GM10266 (cell line): Measurements from ENCODE around the gene PEX11G.

Experiments
- DNase-seq: peaks from one replicate; pipeline ENCODE4 v3.0.0; 2012; ENCODE audit errors: extremely low spot score
- TF ChIP-seq, protein P1 (sequence below): IDR thresholded peaks from 2 replicates; pipeline ENCODE4 v1.5.1; 2012; ENCODE audit warnings: mild to moderate bottlenecking, low read depth; ENCODE audit not compliant: control insufficient read depth, insufficient read depth; ENCODE audit errors: missing control alignments

PEX11G gene

DNA sequence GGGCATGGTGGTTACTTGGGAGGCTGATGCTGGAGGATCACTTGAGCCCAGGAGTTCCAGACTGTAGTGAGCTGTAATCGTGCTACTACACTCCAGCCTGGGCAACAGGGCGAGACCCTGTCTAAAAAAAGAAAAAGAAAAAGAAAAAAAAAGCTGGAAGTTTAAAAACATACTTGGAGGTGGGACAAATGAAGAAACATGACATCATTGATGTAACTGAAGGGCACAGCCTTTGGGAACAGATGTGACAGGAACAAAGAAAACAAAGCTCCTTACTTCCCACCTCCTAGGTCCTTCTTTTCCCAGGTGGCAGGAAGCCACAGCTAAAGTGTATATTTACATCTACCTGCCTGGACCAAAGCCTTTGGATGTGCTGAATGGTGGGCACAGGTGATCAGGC is 1.9 kb downstream of the PEX11G start:
- TF ChIP-seq, protein P1, sequence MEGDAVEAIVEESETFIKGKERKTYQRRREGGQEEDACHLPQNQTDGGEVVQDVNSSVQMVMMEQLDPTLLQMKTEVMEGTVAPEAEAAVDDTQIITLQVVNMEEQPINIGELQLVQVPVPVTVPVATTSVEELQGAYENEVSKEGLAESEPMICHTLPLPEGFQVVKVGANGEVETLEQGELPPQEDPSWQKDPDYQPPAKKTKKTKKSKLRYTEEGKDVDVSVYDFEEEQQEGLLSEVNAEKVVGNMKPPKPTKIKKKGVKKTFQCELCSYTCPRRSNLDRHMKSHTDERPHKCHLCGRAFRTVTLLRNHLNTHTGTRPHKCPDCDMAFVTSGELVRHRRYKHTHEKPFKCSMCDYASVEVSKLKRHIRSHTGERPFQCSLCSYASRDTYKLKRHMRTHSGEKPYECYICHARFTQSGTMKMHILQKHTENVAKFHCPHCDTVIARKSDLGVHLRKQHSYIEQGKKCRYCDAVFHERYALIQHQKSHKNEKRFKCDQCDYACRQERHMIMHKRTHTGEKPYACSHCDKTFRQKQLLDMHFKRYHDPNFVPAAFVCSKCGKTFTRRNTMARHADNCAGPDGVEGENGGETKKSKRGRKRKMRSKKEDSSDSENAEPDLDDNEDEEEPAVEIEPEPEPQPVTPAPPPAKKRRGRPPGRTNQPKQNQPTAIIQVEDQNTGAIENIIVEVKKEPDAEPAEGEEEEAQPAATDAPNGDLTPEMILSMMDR: no peak
- DNase-seq: no peak

DNA sequence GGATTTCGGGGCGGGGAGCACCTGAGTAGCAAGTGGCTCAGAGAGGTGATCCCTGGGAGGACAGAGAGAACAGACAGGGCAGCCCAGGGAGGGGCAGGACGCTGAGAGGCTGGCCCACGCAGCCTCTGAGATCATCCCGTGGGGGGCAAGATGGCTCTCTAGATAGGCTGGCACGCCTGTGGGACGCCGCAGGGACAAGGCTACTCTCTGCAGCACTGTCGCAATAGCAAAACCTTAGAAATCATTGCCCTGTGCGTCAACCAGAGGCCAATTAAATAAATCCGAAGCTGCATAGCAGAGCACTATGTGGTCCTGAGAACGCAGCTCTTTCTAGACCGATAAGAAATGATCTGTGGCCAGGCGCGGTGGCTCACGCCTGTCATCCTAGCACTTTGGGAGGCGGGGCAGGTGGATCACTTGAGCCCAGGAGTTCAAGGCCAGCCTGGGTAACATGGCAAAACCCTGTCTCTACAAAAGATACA is 5.1 kb downstream of the PEX11G start:
- no peak for DNase-seq

DNA sequence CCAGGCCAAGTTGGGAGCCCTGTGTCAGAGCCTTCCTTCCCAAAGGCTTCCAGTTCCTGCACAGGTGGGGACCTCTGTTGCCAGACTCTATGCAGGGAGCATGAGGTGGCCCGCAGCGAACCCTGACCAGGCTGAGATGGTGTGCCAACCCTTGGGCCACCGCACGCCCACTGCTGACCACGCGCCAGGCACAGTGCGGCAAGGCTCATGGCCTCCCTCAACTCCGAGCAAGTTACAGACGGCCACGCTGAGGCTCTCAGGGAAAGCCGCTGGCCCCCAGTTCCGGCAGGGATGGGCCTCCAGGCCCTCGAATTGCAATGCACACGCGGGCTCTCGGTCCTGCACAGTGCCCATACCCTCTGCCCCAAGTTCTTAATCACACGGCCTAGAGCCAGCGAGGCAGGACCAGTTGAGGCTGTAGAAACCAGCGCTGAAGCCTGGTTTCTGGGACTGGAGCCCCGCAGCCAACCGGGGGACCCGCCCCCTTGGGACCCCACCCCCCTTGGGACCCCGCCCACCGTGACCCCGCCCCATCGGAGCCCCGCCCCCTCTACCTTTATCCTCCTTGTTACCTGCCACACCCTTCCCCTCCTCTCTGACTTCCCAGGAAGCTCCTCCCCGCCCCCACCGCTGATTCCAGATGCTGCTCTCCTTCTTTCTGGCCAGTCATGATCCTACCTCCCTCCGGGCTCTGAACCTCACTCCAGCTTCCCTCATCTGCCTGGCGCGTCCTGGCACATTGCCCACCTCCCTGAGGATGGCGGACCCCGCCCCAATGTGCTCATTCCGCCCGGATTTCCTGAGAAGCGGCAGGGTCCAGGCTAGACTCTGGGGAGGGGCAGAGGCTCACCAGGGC is 6.0 kb downstream of the PEX11G start:
- DNase-seq: no peak
- TF ChIP-seq, protein P1: no peak

More for the DNA sequence above, 5.1 kb downstream of the PEX11G start:
- TF ChIP-seq, protein P1: no peak

DNA sequence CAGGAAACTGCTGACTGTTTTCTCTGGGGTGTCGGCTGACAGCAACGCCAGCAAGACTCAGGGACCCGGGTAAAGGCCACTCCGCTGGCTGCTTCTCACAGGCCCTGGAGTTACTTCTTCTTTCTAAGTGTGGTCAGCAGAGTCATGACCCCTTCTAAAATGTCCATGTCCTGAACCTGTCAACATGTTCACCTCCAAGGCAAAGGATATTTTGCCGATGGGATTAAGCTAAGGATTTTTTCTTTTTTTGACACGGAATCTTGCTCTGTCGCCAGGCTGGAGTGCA is 7.9 kb downstream of the PEX11G start:
- TF ChIP-seq, protein P1: no peak
- DNase-seq: no peak

DNA sequence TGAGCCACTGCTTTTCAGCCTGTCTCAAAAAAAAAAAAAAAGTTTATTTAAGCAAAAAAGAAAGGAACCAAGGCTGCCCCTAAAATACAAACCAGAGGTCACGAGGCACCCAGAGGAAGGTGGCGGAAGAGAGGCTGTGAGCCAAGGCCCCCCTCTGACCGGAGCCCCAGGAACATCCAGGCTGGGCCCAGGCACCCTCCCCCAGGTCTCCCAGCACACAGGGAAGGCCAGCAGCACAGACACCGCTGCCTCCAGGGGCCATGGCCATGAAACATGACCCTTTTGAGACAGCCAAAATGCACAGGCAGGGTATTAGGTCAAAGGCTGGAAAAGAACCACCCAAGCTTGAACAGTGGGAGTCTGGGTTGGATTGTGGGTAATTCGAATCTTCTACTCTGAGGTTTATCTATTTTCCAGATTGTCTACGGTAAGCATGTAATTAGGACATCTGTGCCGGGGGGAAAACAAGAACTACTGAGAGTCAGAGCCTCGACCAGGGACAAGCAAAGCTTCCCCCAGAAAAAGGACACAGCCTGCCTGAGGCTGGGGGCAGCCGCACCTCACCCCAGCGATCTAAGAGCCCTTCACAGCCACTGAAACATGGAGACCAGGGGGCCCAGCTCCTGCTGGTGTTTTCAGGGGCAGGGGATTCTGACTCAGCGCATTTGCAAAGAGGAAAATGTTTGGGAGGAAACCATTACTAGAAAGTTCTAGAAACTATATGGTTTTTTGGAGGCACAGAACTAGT is 8.4 kb downstream of the PEX11G start:
- DNase-seq: no peak
- TF ChIP-seq, protein P1: no peak

DNA sequence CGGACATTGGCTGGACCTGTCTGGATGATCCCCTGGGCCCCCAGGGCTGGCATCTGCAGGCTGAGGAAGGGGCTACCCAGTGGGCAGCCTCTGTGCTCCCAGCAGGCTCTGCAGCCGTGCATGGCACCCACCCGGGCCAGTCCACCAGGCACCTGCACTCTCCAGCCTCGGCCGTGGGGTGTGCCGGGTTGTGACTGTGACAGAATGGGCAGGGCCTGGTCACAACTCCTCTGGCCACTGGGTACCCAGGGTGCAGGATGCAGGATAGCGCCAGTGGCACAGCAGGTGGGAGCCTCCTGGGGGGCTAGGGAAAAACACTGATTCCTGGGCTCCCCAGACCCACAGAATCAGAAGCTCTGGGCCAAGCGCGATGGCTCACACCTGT is 10.0 kb downstream of the PEX11G start:
- TF ChIP-seq, protein P1: no peak
- DNase-seq: no peak
